ENCODE data around the gene TENM3.

- no peak for TF ChIP-seq CTCF (IDR thresholded peaks at IDR 0.05)
- no peak for TF ChIP-seq ZFX (IDR thresholded peaks at IDR 0.05; ENCODE audit: borderline replicate concordance)
These were observed 397.3 kb downstream of the TENM3 start for GRCh38 chr4:182640491-182640890.
